Mucosa of gallbladder (tissue), 1 donor: ENCODE data around the gene SIGLEC12. TPM values are rescaled to one million over a fixed set of nuclear protein-coding genes. Genes with fewer than 3 reads are reported as not detected.
"Not testable (repeated sequence)": the region's sequence is repeated elsewhere in the genome, so short reads cannot be mapped to it uniquely, and the experiment has no call there.

ENCODE experiments used
- DNase-seq: peaks from one replicate; pipeline ENCODE4 v3.0.0-alpha.2; 2020; ENCODE audit warnings: low spot score
- total RNA-seq: library from RNA; stranded (reverse); gene quantifications from one replicate; pipeline ENCODE4 v1.2.1, GENCODE V29; 2021
- donor health status: DM: no; HTN: no; CAD: no.

SIGLEC12 gene
- total RNA-seq, 1 donor from 2014 or later = 0.43 TPM

DNA sequence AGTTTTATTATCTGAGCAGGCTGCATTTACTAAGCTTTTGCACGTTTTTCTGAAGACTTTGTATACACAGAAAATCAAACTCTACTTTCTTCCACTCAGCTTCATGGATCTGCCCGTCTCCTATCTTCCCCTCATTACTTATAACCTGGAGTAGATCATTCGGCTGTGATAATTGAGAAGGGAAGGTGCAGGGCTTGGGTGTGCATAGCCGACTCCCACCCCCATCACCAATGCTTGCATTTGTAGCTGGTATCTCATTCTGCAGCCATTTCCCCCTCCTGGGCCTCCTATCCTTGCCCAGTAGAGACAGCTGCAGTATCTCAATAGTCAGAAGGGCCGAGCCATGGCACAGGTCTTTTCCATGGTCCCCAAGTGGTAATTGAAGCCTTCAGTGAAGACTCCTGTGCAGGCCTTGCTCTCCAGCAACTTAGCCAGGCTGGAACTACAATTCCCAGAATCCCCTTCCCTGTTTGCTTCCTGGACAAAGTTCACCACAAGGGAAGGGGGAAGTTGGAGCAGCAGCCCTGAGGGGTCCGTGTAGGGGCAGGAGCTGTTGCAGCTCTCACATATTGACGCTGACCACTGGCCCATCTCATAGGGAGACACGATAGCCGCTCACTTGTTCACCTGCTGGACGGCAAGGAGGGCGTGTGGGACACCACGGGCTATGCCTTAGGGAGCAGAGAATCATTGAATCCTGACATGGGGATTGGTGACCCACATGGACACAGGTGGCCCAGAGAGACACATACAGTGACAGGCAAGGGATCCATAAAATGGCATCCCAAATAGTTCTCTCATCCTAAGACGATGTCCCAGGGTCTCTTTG lies 41.2 kb downstream of the SIGLEC12 start:
- DNase-seq = no peak

GRCh38 chr19:51458899-51459505 lies 42.6 kb downstream of the SIGLEC12 start:
- no peak for DNase-seq

DNA sequence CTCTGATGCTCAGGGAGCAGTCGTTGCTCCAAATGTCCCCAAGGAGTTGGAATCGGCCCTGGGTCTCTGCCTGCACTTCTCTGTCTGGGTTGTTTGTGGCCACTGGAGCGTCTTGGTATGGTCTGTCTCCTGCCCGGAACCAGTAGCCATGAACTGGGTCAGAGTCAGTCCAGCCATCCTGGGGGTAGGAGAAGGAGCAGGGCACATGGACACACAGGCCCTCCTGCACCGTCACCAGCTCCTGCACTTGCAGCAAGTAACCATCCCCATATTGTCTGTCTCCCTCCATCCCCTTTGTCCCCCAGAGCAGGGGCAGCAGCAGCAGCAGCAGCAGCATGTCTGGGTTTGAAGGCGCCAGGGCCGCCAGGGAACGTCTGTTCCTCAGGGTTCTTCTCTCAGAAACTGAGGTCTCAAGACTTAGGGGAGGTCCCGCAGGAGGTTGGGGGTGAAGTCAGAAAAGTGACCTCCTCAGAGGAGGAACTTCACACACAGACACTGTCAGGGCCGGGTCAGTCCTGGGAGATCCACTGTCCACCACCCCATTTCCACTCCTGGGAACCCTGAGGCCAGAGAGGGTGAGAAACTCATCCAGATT lies 43.5 kb downstream of the SIGLEC12 start, which contains the start of gene SIGLEC8:
TSS of gene SIGLEC8 (minus strand) at position 404 of the 595 bp plus-strand sequence. CDS start at position 337, 67 bp downstream.
- DNase-seq = no peak

DNA sequence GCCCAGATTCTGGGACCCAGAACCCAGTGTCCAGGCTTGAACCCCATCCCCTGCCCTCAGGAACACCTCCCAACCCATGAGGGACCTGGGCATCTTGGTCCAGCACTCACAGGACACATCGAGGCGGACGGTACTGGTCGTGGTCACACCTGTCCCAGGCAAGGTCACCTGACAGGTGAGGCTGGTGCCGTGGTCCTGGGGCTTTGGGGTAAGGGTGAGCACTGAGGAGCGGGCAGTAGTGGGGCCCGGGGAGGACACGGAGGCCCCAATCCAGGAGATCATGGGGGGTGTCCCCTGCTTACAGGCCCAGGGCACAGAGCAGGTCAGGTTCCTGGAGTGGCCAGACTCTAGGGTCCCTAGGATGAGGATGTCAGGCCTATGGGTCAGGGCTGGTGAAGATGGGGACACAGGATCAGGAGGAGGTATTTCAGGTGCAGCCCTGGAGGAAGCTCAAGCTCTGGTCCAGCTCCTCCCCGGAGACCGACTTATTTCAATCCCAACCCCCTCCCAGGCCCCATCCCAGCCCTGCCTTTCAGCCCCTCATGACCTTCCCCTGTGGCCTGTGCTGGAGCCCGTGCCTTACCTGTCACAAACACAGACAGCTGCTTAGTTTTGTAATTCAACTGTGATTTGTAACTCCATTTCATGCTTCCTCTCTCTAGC lies 44.1 kb downstream of the SIGLEC12 start:
- DNase-seq = no peak

GRCh38 chr19:51456541-51457290 lies 44.9 kb downstream of the SIGLEC12 start:
- DNase-seq = no peak

- no peak for DNase-seq
These were observed 50.8 kb downstream of the SIGLEC12 start for GRCh38 chr19:51450730-51451307.

DNA sequence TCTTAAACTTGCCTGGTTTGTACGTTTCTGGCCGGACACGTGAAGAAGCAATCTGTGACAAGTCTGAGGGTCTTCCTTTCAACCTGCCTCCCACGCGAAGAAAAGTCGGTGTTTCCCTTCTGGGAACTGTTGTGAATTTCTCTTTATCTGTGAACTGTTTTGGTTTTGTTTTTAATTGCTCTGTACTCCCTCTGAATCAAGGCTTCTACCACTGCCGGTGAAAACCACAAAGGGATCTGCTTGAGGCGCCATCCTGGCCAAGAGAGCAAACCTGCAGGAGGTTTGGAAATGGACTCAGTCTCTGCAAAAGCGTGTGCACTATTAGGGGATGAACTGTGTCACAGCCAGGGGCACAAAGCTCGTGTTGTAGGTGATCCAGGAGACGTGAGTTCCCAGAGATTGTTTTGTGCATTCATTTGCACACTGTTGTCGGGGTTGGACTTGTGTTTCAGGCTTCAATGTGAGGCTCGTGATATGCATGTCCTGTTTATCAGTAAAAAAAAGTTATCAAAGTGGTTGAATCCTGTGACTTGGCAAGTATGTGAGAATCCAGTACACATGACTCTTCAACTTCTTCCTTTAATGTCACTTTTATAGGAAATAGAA lies 53.1 kb downstream of the SIGLEC12 start:
- no peak for DNase-seq

- no peak for DNase-seq
These were observed 53.6 kb downstream of the SIGLEC12 start for GRCh38 chr19:51448011-51448410.

- DNase-seq = not testable (repeated sequence)
These were observed 54.1 kb downstream of the SIGLEC12 start for GRCh38 chr19:51447510-51447909.

- no peak for DNase-seq
These were observed 59.9 kb downstream of the SIGLEC12 start for GRCh38 chr19:51441410-51442390.

Other genes starting within 250 kb of the SIGLEC12 start
- gene IGLON5, start 190.2 kb downstream of the SIGLEC12 start, total RNA-seq = 0.37 TPM
- gene VSIG10L, start 159.7 kb downstream of the SIGLEC12 start, total RNA-seq = 11.3 TPM
- gene ETFB, start 135.4 kb downstream of the SIGLEC12 start, total RNA-seq = 139 TPM
- gene CLDND2, start 132.8 kb downstream of the SIGLEC12 start, total RNA-seq = 0.92 TPM
- gene NKG7, start 129.1 kb downstream of the SIGLEC12 start, total RNA-seq = 7.4 TPM
- gene LIM2, start 113.8 kb downstream of the SIGLEC12 start, total RNA-seq = not detected
- 0.43 TPM for gene C19orf84, start 111.2 kb downstream of the SIGLEC12 start, total RNA-seq
- gene SIGLEC10, start 84.2 kb downstream of the SIGLEC12 start, total RNA-seq = 12.9 TPM
- 11.0 TPM for gene SIGLEC8, start 43.3 kb downstream of the SIGLEC12 start, total RNA-seq
- not detected for gene CEACAM18, start 23.3 kb downstream of the SIGLEC12 start, total RNA-seq
- gene SIGLEC6, start 29.9 kb upstream of the SIGLEC12 start, total RNA-seq = 5.1 TPM
- 9.4 TPM for gene ZNF175, start 69.5 kb upstream of the SIGLEC12 start, total RNA-seq
- gene SIGLEC5, start 128.6 kb upstream of the SIGLEC12 start, total RNA-seq = 1.1 TPM
- gene SIGLEC14, start 145.0 kb upstream of the SIGLEC12 start, total RNA-seq = 5.9 TPM
- 29.3 TPM for gene SPACA6, start 191.5 kb upstream of the SIGLEC12 start, total RNA-seq
- 0.12 TPM for gene HAS1, start 222.2 kb upstream of the SIGLEC12 start, total RNA-seq